ENCODE results near the gene C15orf39. TPM values are rescaled to one million over a fixed set of nuclear protein-coding genes. Genes with fewer than 3 reads are reported as not detected.
A peak's percentile ranks its signal among the peaks of the same experiment; 100 is the strongest.

The C15orf39 gene
- polyA plus RNA-seq, 3 donors = 8.9 to 80.7 (median 18.2) TPM

- peaks cover 0 to 4% (median 3%) of the 10 kb centered on the region in 3 donors for H3K27me3 Mint-ChIP-seq (ENCODE audit: low read depth in 3 of 3)
- Histone ChIP-seq H3K27ac (ENCODE audit: low read depth in 1 of 2, low read length in 2 of 2) (peak overlapping the region in 1 of 2 donors; percentile 1), H3K9me3 (replicated peaks in 1 of 2; ENCODE audit: control insufficient read depth in 1 of 2, insufficient read depth in 1 of 2, low read length in 2 of 2) (no peaks in the 10 kb centered on the region), H3K4me1 (ENCODE audit: control insufficient read depth in 1 of 2, insufficient read depth in 2 of 2, low read length in 2 of 2) (peaks cover 30 to 62% of the 10 kb centered on the region in 2 donors), H3K36me3 (replicated peaks in 1 of 2; ENCODE audit: control insufficient read depth in 1 of 2, insufficient read depth in 2 of 2, low read length in 2 of 2) (peaks cover 83 to 87% of the 10 kb centered on the region in 2 donors), H4K20me1 (ENCODE audit: insufficient read depth, low read length) (peaks cover 100% of the 10 kb centered on the region), H2AFZ (ENCODE audit: insufficient read depth, low read depth, low read length, poor library complexity, severe bottlenecking) (no peak overlapping the region), H3K9ac (ENCODE audit: insufficient read depth, low read length, poor library complexity, severe bottlenecking) (no peak overlapping the region), H3K79me2 (ENCODE audit: insufficient read depth, low read length) (peaks cover 98% of the 10 kb centered on the region), H3K4me3 (replicated peaks in 1 of 3; ENCODE audit: low read depth in 2 of 3, low read length in 3 of 3) (no peak overlapping the region), H3K27me3 (ENCODE audit: control insufficient read depth in 2 of 2, insufficient read depth in 2 of 2, low read length in 2 of 2) (no peaks in the 10 kb centered on the region), H3K4me2 (replicated peaks; ENCODE audit: extremely low read depth, low read length, poor library complexity, severe bottlenecking) (peak overlapping the region; percentile 23)
- peak overlapping the region in 4 of 7 donors; percentile 15 to 80 (median 50) for H3K27ac Mint-ChIP-seq
- WGBS (ENCODE audit: insufficient coverage) = 92% methylated on average over 30 of the region's 32 CpGs
- peaks cover 62% of the 10 kb centered on the region for H3K4me1 Mint-ChIP-seq
- intact Hi-C loops (cut with micrococcal nuclease) = no loop called here
- no peaks in the 10 kb centered on the region for H3K9me3 Mint-ChIP-seq
- H3K36me3 Mint-ChIP-seq = peaks cover 87 to 98% of the 10 kb centered on the region in 2 donors
- H3K4me3 Mint-ChIP-seq = peak overlapping the region; percentile 58 to 59
- no peak for DNase-seq
- TF ChIP-seq CTCF (IDR thresholded peaks at IDR 0.05) = no peak
Measured at GRCh38 chr15:75208501-75209288, 7.0 kb downstream of the C15orf39 start.

GRCh38 chr15:75209289-75209676, 7.6 kb downstream of the C15orf39 start:
- H3K4me3 ChIP-seq (replicated peaks in 1 of 3; ENCODE audit: low read depth in 2 of 3, low read length in 3 of 3) = no peak overlapping the region
- no peaks in the 10 kb centered on the region for H3K27me3 ChIP-seq (ENCODE audit: control insufficient read depth in 2 of 2, insufficient read depth in 2 of 2, low read length in 2 of 2)
- Mint-ChIP-seq H3K9me3 (no peaks in the 10 kb centered on the region), H3K27ac (peak overlapping the region in 5 of 7 donors; percentile 15 to 80 (median 40)), H3K27me3 (ENCODE audit: low read depth in 3 of 3) (peaks cover 0 to 3% (median 0%) of the 10 kb centered on the region in 3 donors), H3K36me3 (peaks cover 89 to 99% of the 10 kb centered on the region in 2 donors), H3K4me1 (peaks cover 58% of the 10 kb centered on the region), H3K4me3 (peak overlapping the region; percentile 58 to 59)
- H3K9me3 ChIP-seq (replicated peaks in 1 of 2; ENCODE audit: control insufficient read depth in 1 of 2, insufficient read depth in 1 of 2, low read length in 2 of 2) = no peaks in the 10 kb centered on the region
- 38% methylated on average over 1 of the region's 8 CpGs for WGBS (ENCODE audit: insufficient coverage)
- peaks cover 24 to 56% of the 10 kb centered on the region in 2 donors for H3K4me1 ChIP-seq (ENCODE audit: control insufficient read depth in 1 of 2, insufficient read depth in 2 of 2, low read length in 2 of 2)
- H3K9ac ChIP-seq (ENCODE audit: insufficient read depth, low read length, poor library complexity, severe bottlenecking) = no peak overlapping the region
- no peak for TF ChIP-seq CTCF (IDR thresholded peaks at IDR 0.05)
- peaks cover 100% of the 10 kb centered on the region for H4K20me1 ChIP-seq (ENCODE audit: insufficient read depth, low read length)
- intact Hi-C loops (cut with micrococcal nuclease) = no loop called here
- H3K4me2 ChIP-seq (replicated peaks; ENCODE audit: extremely low read depth, low read length, poor library complexity, severe bottlenecking) = peak overlapping the region; percentile 23
- peaks cover 89 to 93% of the 10 kb centered on the region in 2 donors for H3K36me3 ChIP-seq (replicated peaks in 1 of 2; ENCODE audit: control insufficient read depth in 1 of 2, insufficient read depth in 2 of 2, low read length in 2 of 2)
- peaks cover 92% of the 10 kb centered on the region for H3K79me2 ChIP-seq (ENCODE audit: insufficient read depth, low read length)
- DNase-seq = no peak
- H2AFZ ChIP-seq (ENCODE audit: insufficient read depth, low read depth, low read length, poor library complexity, severe bottlenecking) = no peak overlapping the region
- H3K27ac ChIP-seq (ENCODE audit: low read depth in 1 of 2, low read length in 2 of 2) = peak overlapping the region in 1 of 2 donors; percentile 1
